Activated CD4-positive, CD25-positive, alpha-beta regulatory T cell treated with anti-CD3 and anti-CD28 coated beads, Interleukin-2, amount 50 U/mL, for 72 hours (primary cell): ENCODE data around the gene CEP131.

Source experiments
- DNase-seq: peaks from one replicate; pipeline ENCODE4 v3.0.0; 2021

Gene CEP131

DNA sequence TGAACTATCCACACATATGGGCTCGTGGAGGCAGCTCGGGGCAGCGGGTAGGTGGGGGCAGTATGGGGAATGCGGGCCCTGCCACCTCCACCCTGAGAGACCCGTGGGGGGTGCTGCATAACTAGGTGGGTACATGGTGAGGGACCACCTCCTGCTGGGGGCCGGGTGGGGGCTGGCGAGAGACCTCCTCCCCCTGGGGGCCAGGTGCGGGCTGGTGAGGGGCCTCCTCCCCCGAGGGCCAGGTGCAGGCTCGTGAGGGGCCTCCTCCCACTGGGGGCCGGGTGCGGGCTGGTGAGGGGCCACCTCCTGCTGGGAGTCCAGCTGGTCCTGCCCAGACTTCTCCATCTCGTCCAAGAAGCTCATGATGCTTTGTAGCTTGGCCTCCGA, 25.4 kb downstream of the CEP131 start:
- no peak for DNase-seq

- DNase-seq = no peak
These were observed 26.0 kb downstream of the CEP131 start for GRCh38 chr17:81196505-81197408.

DNA sequence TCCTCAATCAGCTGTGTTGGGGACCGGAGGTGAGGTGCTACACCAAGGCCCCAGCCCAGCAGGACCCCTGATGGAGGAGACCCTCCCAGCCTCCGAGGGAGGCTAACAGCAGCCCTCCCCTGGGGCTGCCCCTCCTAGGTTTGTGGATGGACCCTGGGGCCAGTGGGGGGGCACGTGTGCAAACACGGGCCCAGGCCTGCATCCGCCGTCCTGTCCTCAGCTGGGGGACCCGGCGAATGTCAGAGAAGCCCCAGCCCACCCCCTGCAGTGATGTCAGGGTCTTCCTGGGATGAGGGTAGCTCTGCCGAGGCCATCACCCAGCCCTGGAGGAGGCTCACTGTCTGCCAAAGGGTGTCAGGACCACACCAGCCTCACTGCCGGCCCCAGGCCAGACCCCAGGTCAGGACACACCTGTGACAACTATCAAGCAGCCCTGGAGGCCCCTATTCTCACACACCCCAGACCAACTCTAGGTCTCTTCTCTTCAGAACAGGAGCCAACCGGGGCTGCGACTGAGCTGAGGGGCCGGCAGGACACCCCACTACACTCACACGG, 26.7 kb downstream of the CEP131 start:
- no peak for DNase-seq

- DNase-seq = no peak
These were observed 27.5 kb downstream of the CEP131 start for GRCh38 chr17:81194941-81195901.

GRCh38 chr17:81194225-81194760, 28.5 kb downstream of the CEP131 start:
- DNase-seq = no peak

DNA sequence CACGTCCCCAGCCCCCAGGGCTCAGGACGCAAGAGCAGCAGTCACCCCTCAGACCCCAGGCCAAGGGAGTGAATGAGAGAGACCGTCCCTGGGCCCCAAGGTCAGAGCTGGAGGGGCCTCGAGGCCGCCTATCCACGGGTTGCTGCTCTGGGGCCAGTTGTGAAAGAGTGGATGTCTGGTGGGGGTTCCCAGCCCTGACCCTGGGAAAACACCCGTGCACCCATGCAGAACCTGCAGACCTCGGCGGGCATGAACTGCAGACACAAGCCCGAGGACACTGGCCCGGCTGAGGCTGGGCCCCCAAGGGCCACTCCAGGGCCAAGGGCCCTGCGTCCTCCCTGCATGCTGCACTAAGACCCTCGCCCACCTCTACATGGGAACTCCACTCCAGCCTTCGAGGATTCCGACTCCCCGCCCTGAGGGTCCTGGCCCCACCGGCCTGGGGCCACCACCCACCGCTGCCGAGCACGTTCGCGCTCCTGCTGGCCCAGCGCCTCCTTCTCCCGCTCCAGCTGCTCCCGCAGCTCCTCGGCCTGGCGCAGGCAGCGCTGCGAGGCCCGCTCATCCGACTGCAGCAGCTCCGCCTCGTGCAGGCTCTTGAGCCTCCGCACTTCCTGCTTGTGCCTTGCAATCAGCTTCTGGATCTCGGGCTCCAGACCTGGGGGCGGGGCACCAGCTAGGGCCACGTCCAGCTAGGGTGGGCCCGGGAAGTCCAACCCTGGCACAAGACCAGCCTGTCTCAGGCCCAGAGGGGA, 29.1 kb downstream of the CEP131 start:
- DNase-seq = no peak

- DNase-seq = no peak
These were observed 29.7 kb downstream of the CEP131 start for GRCh38 chr17:81193051-81193410.

DNA sequence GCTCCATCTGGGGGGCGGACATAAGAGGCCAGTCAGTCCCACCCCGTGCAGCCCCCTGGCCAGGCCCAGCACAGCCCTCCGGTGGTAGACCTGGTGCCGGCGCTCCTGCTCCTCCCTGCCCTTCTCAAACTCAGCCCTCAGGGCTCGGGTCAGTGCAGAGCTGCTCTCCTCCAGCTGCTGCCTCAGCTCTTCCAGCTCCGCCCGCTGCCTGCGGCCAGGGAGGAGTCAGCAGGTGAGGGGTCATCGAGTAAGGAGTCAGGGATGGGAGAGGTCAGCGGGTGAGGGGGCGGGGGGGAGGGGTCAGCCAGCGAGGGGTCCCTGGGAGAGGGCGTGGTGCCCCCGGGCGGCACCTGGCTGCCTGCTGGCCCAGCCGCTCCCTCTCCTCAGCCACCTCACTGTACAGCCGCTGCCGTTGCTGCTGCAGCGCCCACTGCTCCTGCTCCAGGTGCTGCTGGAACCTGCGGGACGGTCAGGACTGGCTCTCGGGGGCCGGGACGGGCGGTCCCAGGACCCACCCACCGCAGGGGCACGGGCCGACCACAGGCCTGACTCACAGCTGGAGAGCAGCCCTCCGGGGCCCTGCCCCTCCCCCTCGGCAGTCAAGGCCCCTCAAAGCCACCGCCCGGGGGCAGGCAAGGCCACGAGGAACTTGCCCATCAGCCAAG, 30.2 kb downstream of the CEP131 start:
- no peak for DNase-seq

- DNase-seq = no peak
These were observed 31.1 kb downstream of the CEP131 start for GRCh38 chr17:81191646-81192045.

- no peak for DNase-seq
These were observed 31.6 kb downstream of the CEP131 start for GRCh38 chr17:81191116-81191515.

DNA sequence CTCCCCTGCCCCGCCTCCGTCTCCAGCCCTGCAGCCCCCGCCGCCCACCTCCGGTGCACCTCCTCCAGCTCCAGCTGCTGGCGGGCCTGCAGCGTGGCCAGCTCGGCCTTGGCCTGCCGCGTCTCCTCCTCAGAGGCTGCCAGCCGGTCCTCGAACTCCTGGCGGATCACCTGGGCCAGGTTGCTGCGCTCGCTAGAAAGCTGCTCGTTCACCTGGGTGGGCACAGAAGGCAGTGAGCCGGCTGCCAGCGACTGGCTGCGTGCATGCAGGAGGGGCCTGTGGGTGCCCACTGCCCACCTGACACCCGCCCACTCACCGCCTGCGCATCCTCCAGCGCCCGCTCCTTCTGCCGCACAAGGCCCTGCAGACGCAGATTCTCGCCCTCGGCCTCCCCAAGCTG, 32.2 kb downstream of the CEP131 start:
- no peak for DNase-seq

DNA sequence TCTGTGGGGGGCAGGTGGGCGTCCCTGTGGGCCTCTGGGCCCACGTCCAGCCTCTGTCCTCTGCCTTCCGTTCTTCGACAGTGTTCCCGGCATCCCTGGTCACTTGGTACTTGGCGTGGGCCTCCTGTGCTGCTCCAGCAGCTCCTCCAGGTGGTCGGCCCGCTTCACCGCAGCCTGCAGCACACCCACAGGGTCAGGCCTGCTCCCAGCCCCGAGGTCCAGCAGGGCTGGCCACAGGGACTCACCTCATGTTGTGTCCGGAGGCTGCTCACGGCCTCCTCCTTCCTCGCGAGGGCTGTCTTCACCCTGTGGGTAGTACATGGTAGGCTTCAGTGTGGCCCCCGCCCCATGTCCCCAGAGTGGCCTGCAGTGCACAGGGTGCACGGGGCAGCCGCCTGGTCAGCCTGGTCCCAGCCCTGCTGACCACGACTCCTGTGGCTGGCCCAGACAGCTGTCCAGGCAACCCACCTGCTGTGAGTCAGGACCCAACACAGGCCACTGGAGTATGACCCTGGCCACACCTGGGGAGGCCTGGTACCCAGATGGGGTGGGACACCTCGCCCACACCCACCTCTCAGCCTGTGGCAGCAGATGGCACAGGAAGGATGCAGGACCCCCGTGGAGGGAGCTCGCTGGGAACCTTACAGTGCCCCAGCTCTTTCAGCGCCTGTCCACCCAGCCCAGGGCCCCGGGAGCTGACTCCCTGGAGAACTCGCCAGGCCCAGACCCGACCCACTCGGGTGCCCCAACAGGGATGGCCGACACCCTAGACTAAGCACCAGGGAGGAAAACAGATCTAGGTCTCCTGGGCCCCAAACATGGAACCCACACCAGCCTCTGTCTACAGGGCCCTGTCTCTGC, 32.9 kb downstream of the CEP131 start:
- DNase-seq = no peak

DNA sequence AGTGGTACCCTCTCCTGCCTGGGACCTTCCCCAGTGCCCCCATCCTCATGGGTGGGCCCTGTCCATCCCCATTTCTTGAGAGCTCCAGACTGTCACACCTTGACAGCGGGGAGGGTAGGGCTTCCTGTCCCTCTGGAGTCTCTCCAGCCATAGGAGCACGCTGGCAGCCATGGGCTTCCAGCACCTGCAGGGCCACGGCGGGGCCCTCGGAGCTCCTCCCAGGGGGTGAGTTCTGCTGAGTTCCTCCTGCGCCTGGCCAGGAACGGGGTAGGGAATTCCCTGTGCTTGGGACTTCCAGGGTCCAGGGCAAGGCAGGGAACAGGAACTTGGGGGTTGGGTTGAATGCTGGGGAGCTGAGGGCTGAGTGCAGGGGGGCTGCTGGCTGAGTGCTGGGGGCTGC, 33.7 kb downstream of the CEP131 start:
- no peak for DNase-seq

- DNase-seq = no peak
These were observed 34.3 kb downstream of the CEP131 start for GRCh38 chr17:81188491-81188840.

DNA sequence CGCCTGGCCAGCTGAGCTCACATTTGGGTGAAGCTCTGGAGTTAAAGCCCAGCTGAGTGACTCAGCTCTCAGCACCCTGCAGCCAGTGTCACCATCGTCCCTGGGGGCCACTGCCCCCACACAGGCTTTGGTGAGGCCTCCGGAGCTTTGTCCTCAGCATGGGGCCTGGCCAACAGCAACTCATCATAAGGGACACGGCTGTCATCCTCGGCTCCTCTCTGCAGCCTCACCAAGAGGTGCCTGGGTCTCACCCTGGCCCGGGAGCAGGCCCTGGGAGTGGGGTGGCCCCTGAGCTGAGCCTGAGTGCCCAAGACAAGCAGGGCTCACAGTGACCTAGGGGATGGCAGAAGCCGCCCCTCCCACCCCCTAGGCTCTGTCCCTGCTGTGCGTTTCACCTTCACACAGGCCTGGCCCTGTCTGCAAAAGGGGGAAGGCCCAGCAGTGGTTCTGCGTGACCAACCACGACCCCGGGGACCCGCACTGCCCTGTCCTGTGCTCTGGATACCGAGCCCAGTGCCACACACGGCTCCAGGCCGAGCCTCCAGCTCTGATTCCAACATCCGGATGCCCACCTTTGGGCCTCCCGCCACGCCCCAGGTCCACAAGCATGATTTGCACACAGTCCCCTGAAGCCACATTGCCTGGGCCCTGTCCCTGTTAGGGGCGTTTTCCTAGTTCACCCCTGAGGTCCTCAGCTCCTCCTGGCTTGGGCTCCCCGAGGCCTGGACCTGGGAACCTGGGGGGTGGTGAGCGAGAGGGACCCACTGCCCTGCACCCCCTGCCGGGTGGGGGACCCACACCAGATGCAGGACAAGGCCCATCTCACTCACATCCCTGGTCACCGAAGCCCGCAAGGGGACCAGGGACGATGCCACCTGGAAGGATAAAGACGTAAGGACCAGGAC, 34.9 kb downstream of the CEP131 start:
- DNase-seq = no peak

DNA sequence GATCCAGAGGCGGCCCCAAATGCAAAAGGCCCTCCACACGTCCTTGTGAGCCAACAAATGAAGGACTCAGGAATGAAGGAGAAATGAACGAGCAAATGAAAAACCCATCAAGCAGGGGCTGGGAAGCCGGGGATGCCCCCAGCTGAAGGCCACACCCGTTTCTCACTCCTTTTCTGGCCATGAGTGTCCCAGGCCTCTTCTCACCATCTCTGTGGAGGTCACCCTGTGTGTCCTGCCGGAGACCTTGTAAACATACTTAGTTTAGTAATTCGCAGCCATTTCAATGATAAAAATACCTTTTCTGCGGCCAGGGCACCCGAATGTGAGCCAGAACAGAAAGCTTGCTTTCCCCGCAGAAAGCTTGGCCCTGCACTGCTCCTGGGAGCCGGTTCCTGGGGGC, 35.6 kb downstream of the CEP131 start:
- DNase-seq = no peak

- DNase-seq = no peak
These were observed 36.6 kb downstream of the CEP131 start for GRCh38 chr17:81186203-81186602.

DNA sequence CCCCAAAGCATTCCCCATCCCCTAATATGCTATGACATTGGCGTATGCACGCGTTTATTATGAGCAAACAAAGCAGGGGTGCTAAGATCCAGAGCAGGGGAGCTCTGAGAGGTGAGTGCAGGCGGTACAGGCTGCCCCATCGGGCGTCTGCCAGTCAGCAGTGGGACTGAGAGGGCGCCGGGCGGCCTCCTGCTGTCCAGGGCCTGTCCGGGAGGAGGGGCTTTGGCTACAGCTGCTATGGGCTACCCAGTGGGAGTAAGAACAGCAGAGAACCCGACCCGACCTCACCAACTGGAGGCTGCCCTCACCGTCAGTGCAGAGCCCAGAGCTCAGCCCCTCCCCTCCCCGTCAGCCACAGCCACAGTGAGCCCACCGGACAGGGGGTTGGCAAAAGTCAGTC, 38.2 kb downstream of the CEP131 start:
- no peak for DNase-seq

GRCh38 chr17:81183807-81184206, 39.0 kb downstream of the CEP131 start:
- no peak for DNase-seq

- DNase-seq = no peak
These were observed 39.4 kb downstream of the CEP131 start for GRCh38 chr17:81183316-81183715.
